WTC11 (cell line): ENCODE measurements around the gene ATP10D.

Source experiments
- CREB1 ChIP-seq: sonication (generic); formaldehyde crosslinking; IDR thresholded peaks from 2 replicates; pipeline ENCODE4 v1.8.0; 2023; ENCODE audit warnings: mild to moderate bottlenecking, missing genetic modification reagents
- CREM ChIP-seq: sonication (generic); formaldehyde crosslinking; IDR thresholded peaks from 2 replicates; pipeline ENCODE4 v1.8.1; 2022; ENCODE audit warnings: mild to moderate bottlenecking, missing genetic modification reagents, moderate library complexity
- CTCF ChIP-seq: fragments of 200-600 bp; IDR thresholded peaks from 2 replicates; pipeline ENCODE4 v1.8.0; 2022; ENCODE audit warnings: antibody characterized with exemption
- ETV6 ChIP-seq: sonication (generic); formaldehyde crosslinking; IDR thresholded peaks from 2 replicates; pipeline ENCODE4 v1.8.1; 2022; ENCODE audit warnings: mild to moderate bottlenecking, missing genetic modification reagents
- FOXP1 ChIP-seq: sonication (generic); formaldehyde crosslinking; IDR thresholded peaks from 2 replicates; pipeline ENCODE4 v1.8.0; 2022; ENCODE audit warnings: missing genetic modification reagents, mild to moderate bottlenecking, moderate library complexity, borderline replicate concordance
- MLX ChIP-seq: sonication (generic); formaldehyde crosslinking; IDR thresholded peaks from 2 replicates; pipeline ENCODE4 v1.8.1; 2023; ENCODE audit warnings: mild to moderate bottlenecking, missing genetic modification reagents, moderate library complexity
- NFYB ChIP-seq: sonication (generic); formaldehyde crosslinking; conservative IDR thresholded peaks from 2 replicates; pipeline ENCODE4 v1.8.0; 2022; ENCODE audit warnings: low read depth, missing genetic modification reagents
- NR3C1 ChIP-seq: sonication (generic); formaldehyde crosslinking; conservative IDR thresholded peaks from 2 replicates; pipeline ENCODE4 v1.8.1; 2023; ENCODE audit warnings: low read depth, mild to moderate bottlenecking, missing genetic modification reagents
- SP1 ChIP-seq: sonication (generic); formaldehyde crosslinking; conservative IDR thresholded peaks from 2 replicates; pipeline ENCODE4 v1.8.1; 2022; ENCODE audit warnings: missing genetic modification reagents
- TEAD4 ChIP-seq: sonication (generic); formaldehyde crosslinking; IDR thresholded peaks from 2 replicates; pipeline ENCODE4 v1.8.0; 2022; ENCODE audit warnings: mild to moderate bottlenecking, missing genetic modification reagents
- ZNF263 ChIP-seq: sonication (generic); formaldehyde crosslinking; IDR thresholded peaks from 2 replicates; pipeline ENCODE4 v1.8.1; 2022; ENCODE audit warnings: low read depth, mild to moderate bottlenecking, moderate library complexity, missing genetic modification reagents
- ZNF423 ChIP-seq: fragments of 250-450 bp; sonication (Bioruptor Pico); IDR thresholded peaks from 2 replicates; pipeline ENCODE4 v2.1.2; 2022; ENCODE audit warnings: mild to moderate bottlenecking, moderate library complexity

DNA sequence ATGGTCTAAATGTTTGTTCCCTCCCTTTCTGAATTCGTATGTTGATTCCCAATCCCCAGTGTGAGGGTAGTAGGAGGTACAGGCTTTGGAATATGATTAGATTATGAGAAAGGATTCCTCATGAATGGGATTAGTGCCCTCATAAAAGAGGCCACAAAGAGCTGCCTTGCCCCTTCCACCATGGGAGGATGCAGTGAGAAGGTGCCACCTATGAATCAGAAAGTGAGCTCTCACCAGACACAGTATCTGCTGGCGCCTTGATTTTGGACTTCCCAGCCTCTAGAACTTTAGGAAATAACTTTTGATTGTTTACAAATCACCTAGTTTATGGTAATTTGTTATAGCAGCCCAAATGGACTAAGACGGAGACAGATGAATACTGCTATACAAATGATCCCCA, 3.6 kb downstream of the ATP10D start:
- no peak for TF ChIP-seq NR3C1
- TF ChIP-seq TEAD4 (CRISPR knock-in tag), result no peak
- TF ChIP-seq CTCF, result no peak
- no peak for TF ChIP-seq CREM (CRISPR knock-in tag)
- no peak for TF ChIP-seq CREB1 (CRISPR knock-in tag)
- TF ChIP-seq MLX (CRISPR knock-in tag), result no peak
- TF ChIP-seq ETV6 (CRISPR knock-in tag), result no peak
- no peak for TF ChIP-seq ZNF423 (CRISPR knock-in tag)
- TF ChIP-seq NFYB, result no peak
- TF ChIP-seq ZNF263, result no peak
- TF ChIP-seq SP1 (CRISPR knock-in tag), result no peak
- TF ChIP-seq FOXP1, result no peak
